NCI-H524 (cell line): ENCODE measurements around the gene EGFL7.

Source experiments
- DNase-seq, 2 experiments: peaks; one replicate each; lab custom pipeline; 2025; lab: John Stamatoyannopoulos, UW

EGFL7 gene

GRCh38 chr9:136718345-136719194, 55.9 kb downstream of the EGFL7 start:
- DNase-seq, result no peak

- no peak for DNase-seq
Measured at GRCh38 chr9:136719195-136719880, 56.6 kb downstream of the EGFL7 start.

DNA sequence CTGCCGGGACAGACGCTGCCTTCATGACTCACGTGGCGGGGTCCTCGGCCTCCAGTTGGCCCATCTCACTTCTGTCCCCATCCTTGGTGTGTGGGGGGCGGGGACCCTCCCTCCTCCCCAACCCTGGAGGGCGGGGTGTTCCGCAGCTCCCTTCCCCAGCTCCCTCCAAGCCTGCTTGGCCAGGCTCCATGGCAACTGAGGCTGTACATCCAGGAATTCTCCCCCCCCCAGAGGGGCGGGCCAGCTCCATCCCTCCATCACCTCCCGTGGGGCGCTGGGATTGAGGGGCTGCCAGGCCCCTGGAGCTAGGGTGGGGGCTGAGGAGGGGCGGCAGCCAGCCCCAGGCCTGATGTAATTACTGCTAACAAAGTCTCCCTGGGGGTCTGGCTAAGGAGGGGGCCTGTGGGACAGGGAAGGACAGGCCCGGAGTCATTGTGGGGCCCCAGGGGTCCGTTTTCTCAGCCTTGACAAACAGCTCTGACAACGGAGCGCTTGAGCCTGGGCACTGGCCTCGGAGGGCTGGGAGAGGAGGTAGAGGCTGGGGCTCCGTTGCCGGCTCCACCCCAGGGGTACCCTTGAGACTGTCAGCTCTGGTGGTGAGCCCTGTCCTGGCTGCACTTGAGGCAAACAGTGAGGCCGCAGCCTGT, 57.7 kb downstream of the EGFL7 start:
- DNase-seq, result no peak

GRCh38 chr9:136720898-136721338, 58.2 kb downstream of the EGFL7 start:
- DNase-seq, result no peak

DNA sequence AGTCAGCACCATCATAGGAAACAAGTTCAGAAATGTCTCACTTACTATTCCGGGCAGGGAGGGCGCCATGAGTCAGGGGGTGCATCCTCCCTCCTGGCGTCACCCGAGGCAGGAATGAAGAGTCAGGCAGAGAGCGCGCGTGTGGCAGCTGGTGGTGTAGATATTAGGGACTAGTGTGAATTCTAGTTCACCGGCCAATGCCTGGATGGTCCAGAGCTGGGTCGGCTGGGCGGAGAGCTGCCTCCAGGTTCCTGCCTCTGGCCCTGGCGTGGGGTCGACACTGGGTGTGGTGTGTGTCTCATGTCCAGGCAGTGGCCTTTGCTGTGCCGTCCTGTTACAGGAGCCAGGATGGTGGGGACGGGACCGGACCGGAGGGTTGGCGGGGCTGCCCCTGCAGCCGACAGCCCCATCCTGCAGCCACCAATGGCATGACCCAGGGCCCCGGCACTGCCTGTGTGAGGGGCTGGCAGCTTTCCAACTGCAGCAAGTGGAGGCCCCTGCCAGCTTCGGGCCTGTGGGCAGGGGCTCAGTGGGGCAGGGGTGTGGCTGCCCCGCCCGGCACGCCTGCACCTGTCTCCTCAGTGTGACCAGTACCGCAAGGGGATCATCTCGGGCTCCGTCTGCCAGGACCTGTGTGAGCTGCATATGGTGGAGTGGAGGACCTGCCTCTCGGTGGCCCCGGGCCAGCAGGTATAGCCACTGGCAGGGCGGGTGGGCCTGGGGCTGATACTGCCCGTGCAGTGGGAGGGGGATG, 58.8 kb downstream of the EGFL7 start:
- DNase-seq, result peak in 1 of 2 experiments; percentile 61
